ENCODE results near the gene KHDC3L.

- TF ChIP-seq, protein P1, sequence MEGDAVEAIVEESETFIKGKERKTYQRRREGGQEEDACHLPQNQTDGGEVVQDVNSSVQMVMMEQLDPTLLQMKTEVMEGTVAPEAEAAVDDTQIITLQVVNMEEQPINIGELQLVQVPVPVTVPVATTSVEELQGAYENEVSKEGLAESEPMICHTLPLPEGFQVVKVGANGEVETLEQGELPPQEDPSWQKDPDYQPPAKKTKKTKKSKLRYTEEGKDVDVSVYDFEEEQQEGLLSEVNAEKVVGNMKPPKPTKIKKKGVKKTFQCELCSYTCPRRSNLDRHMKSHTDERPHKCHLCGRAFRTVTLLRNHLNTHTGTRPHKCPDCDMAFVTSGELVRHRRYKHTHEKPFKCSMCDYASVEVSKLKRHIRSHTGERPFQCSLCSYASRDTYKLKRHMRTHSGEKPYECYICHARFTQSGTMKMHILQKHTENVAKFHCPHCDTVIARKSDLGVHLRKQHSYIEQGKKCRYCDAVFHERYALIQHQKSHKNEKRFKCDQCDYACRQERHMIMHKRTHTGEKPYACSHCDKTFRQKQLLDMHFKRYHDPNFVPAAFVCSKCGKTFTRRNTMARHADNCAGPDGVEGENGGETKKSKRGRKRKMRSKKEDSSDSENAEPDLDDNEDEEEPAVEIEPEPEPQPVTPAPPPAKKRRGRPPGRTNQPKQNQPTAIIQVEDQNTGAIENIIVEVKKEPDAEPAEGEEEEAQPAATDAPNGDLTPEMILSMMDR (conservative IDR thresholded peaks at IDR 0.05; ENCODE audit: low read length): no peak
- no peak for TF ChIP-seq EZH2phosphoT487 (IDR thresholded peaks at IDR 0.05; ENCODE audit: borderline replicate concordance)
Measured at GRCh38 chr6:73369563-73369962, 7.1 kb downstream of the KHDC3L start, which contains the start of gene OOEP.
